Activated gamma-delta T cell treated with anti-CD3 and anti-CD28 coated beads, Interleukin-2, amount 50 U/mL, for 16 hours (primary cell): Measurements from ENCODE around the gene RTL3.

Source experiments
- DNase-seq: peaks from one replicate; pipeline ENCODE4 v3.0.0-alpha.2; 2020; ENCODE audit warnings: low read depth

RTL3 gene

DNA sequence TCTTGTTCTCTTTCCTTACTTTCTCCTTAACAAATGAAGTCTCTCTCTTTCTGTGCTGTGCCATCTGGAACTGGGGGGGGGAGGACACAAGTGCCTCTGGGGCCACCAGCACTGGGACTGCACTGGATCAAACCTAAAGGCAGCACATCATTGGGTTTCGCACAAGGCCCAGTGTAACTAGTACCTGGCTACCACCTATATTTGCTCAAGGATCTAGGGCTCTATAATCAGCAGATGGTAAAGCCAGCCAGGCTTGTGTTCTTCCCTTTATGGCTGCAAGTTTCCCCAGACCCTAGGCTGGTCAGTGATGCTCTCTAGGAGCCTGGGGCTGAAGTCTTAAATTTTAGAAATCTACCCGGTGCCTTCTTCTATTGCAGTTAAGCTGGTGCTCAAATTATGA is 40.1 kb downstream of the RTL3 start:
- no peak for DNase-seq

DNA sequence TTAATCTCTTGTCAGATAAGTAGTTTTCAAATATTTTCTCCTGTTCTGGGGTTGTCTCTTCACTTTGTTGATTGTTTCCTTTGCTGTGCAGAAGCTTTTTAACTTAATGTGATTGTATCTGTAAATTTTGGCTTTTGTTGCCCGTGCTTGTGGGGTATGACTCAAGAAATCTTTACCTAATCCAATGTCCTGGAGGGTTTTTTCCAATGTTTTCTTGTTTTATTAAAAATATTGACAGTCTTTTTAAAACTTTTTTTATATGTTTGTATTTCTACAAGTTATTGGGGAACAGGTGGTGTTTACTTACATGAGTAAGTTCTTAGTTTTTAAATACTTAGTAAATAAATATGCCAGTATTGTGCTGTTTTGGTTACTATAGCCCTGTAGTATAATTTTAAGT is 44.9 kb downstream of the RTL3 start:
- DNase-seq: no peak
